HG03460 (cell line): ENCODE results near the gene TTC13.
A peak's percentile ranks its signal among the peaks of the same experiment; 100 is the strongest.
"Not testable (repeated sequence)": the region's sequence is repeated elsewhere in the genome, so short reads cannot be mapped to it uniquely, and the experiment has no call there.

Experiments used
- ATAC-seq: cut with Tn5 transposase; IDR thresholded peaks from one replicate; pipeline ENCODE4 v1.9.1; 2021; ENCODE audit not compliant: unreplicated experiment

TTC13 gene

GRCh38 chr1:230978491-230979388 lies at the start of gene TTC13, which contains the start of gene ARV1:
Gene TTC13 (minus strand): TSS chr1:230978861. CDS start chr1:230978830, 31 bp downstream.
Gene ARV1 (plus strand): TSS chr1:230979094. CDS start chr1:230979106, 12 bp downstream.
- peak; percentile 89 for ATAC-seq

GRCh38 chr1:231027971-231028370 lies 49.3 kb upstream of the TTC13 start:
- no peak for ATAC-seq

GRCh38 chr1:231027136-231027925 lies 48.7 kb upstream of the TTC13 start:
- no peak for ATAC-seq

- ATAC-seq, result no peak
These were observed 47.9 kb upstream of the TTC13 start for GRCh38 chr1:231026576-231026975.

- ATAC-seq, result no peak
These were observed 44.5 kb upstream of the TTC13 start for GRCh38 chr1:231023150-231023549.

GRCh38 chr1:231022543-231022942 lies 43.9 kb upstream of the TTC13 start:
- not testable (repeated sequence) for ATAC-seq

- ATAC-seq, result no peak
These were observed 42.9 kb upstream of the TTC13 start for GRCh38 chr1:231021540-231022031.

GRCh38 chr1:231020816-231021215 lies 42.2 kb upstream of the TTC13 start:
- ATAC-seq, result no peak

GRCh38 chr1:231020139-231020601 lies 41.5 kb upstream of the TTC13 start:
- ATAC-seq, result no peak

- ATAC-seq, result no peak
These were observed 41.0 kb upstream of the TTC13 start for GRCh38 chr1:231019711-231020110.

GRCh38 chr1:231016966-231017365 lies 38.3 kb upstream of the TTC13 start:
- ATAC-seq, result no peak

- no peak for ATAC-seq
These were observed 37.6 kb upstream of the TTC13 start for GRCh38 chr1:231016234-231016633.

- ATAC-seq, result no peak
These were observed 34.8 kb upstream of the TTC13 start for GRCh38 chr1:231013391-231014015.

- no peak for ATAC-seq
These were observed 33.3 kb upstream of the TTC13 start for GRCh38 chr1:231011963-231012362.

- ATAC-seq, result no peak
These were observed 32.7 kb upstream of the TTC13 start for GRCh38 chr1:231011360-231011759.

GRCh38 chr1:231007535-231007934 lies 28.9 kb upstream of the TTC13 start:
- ATAC-seq, result not testable (repeated sequence)

- ATAC-seq, result no peak
These were observed 23.2 kb upstream of the TTC13 start for GRCh38 chr1:231001892-231002291.

- no peak for ATAC-seq
These were observed 22.0 kb upstream of the TTC13 start for GRCh38 chr1:231000639-231001038.

GRCh38 chr1:231000201-231000600 lies 21.5 kb upstream of the TTC13 start:
- ATAC-seq, result no peak

GRCh38 chr1:230994860-230995259 lies 16.2 kb upstream of the TTC13 start:
- no peak for ATAC-seq
